ENCODE measurements around the gene VPS8. TPM values are rescaled to one million over a fixed set of nuclear protein-coding genes. Genes with fewer than 3 reads are reported as not detected.

Gene VPS8
- total and polyA plus RNA-seq, 2 of the 8 experiments (the other 6 are each of a cell fraction or from before 2014, with no cell fraction given), result 13.0 to 41.0 TPM

DNA sequence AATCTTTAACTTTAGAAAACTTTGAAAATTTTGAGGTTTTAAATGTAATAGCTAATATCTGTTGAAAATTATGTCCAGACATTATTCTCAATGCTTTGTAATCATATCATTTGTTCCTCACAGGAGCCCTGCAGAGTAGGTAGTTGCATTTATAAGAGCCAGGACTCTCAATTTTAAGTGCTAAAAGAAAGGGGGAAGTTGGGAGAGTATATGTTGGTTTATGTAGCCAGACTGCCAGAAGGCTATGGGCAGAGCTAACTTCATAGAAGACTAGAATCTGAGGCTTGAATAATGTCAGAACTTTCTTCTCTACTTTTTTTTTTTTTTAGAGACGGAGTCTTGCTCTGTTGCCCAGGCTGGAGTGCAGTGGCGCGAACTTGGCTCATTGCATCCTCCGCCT, 9.1 kb downstream of the VPS8 start:
- no CpG with 5 or more reads among the region's 4 CpGs for WGBS, 2 experiments (ENCODE audit: extremely low coverage in 1 of 2, insufficient coverage in 1 of 2, insufficient read length in 1 of 2, insufficient replicate concordance in 2 of 2, low coverage in 1 of 2, low lambda C conversion rate in 2 of 2, missing lambda C conversion rate in 1 of 2)
- Histone ChIP-seq H4K20me1 (replicated peaks in 1 of 2; ENCODE audit: control insufficient read depth in 1 of 2, insufficient read depth in 2 of 2, low read length in 2 of 2) (no peaks in the 10 kb centered on the region), H3K18ac (ENCODE audit: extremely low read depth, low read length) (no peak overlapping the region), H2BK15ac (ENCODE audit: low read length) (no peak overlapping the region), H3K27me3 (replicated peaks in 1 of 4; ENCODE audit: control insufficient read depth in 3 of 4, extremely low read depth in 1 of 4, insufficient read depth in 3 of 4, low read length in 3 of 4) (no peaks in the 10 kb centered on the region), H3K9me3 (ENCODE audit: insufficient read depth in 2 of 2, low read depth in 1 of 2, low read length in 1 of 2) (no peaks in the 10 kb centered on the region), H3K79me2 (ENCODE audit: control insufficient read depth in 1 of 2, insufficient read depth in 2 of 2, low read length in 2 of 2) (no peaks in the 10 kb centered on the region), H3K27ac (ENCODE audit: low read depth, low read length) (no peak overlapping the region), H3K9ac (replicated peaks in 1 of 4; ENCODE audit: extremely low read depth in 1 of 4, low read depth in 3 of 4, low read length in 3 of 4) (no peak overlapping the region), H2AK5ac (ENCODE audit: low read depth, low read length) (no peak overlapping the region), H4K91ac (replicated peaks; ENCODE audit: insufficient read length, low read length) (no peak overlapping the region), H3K56ac (replicated peaks; ENCODE audit: insufficient read length, low read depth, low read length) (no peak overlapping the region), H2AFZ (ENCODE audit: low read length) (no peak overlapping the region), H2BK5ac (ENCODE audit: low read depth, low read length) (no peak overlapping the region), H3K36me3 (ENCODE audit: control insufficient read depth in 2 of 4, insufficient read depth in 4 of 4, low read length in 3 of 4) (no peaks in the 10 kb centered on the region), H3K4me2 (ENCODE audit: insufficient read depth in 1 of 2, low read depth in 2 of 2, low read length in 2 of 2) (no peak overlapping the region), H2BK20ac (ENCODE audit: low read length) (no peak overlapping the region), H3K14ac (ENCODE audit: insufficient read length) (no peak overlapping the region), H2BK12ac (ENCODE audit: low read depth, low read length) (no peak overlapping the region), H3K4me3 (ENCODE audit: extremely low read depth in 1 of 4, insufficient read depth in 2 of 4, low read depth in 3 of 4, low read length in 4 of 4) (no peak overlapping the region), H4K8ac (ENCODE audit: extremely low read depth, insufficient read depth, low read length) (no peak overlapping the region), H3K23me2 (ENCODE audit: low read depth, low read length) (no peaks in the 10 kb centered on the region), H2BK120ac (replicated peaks; ENCODE audit: low read depth, low read length) (no peak overlapping the region), H3K4me1 (replicated peaks in 1 of 4; ENCODE audit: control insufficient read depth in 3 of 4, insufficient read depth in 4 of 4, low read length in 3 of 4) (no peaks in the 10 kb centered on the region), H4K5ac (ENCODE audit: insufficient read length, low read depth, low read length) (no peak overlapping the region), H3K79me1 (ENCODE audit: low read depth, low read length) (no peaks in the 10 kb centered on the region), H3K23ac (ENCODE audit: insufficient read length) (no peak overlapping the region), H3K4ac (replicated peaks; ENCODE audit: insufficient read length, low read depth, low read length) (no peak overlapping the region)
- DNase-seq (ENCODE audit: low read depth in 1 of 2, low spot score in 2 of 2) (no peak), FAIRE-seq (no peak)
- CTCF ChIA-PET (ENCODE audit: partially characterized antibody), result interaction anchor here (0.9 to 1.7 kb wide), 4 partner anchors 10 to 403 kb away, joined by 3 to 4 read pairs (median 4); partner anchors contain the start of gene EPHB3
- POLR2A ChIA-PET (ENCODE audit: partially characterized antibody), result interaction anchor here (0.6 to 1.5 kb wide), 2 partner anchors 10 to 193 kb away, joined by 3 read pairs; no protein-coding TSS in a partner anchor
- TF ChIP-seq, protein P1, sequence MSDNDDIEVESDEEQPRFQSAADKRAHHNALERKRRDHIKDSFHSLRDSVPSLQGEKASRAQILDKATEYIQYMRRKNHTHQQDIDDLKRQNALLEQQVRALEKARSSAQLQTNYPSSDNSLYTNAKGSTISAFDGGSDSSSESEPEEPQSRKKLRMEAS (IDR thresholded peaks at IDR 0.05), result no peak
- TF ChIP-seq RFX5 (IDR thresholded peaks at IDR 0.05; ENCODE audit: borderline replicate concordance, low read depth, low read length) (no peak), RAD21 (IDR thresholded peaks at IDR 0.05 in 1 of 2, conservative IDR thresholded peaks at IDR 0.05 in 1 of 2; ENCODE audit: low read depth in 2 of 2, low read length in 2 of 2) (no peak), BCL11A (IDR thresholded peaks at IDR 0.05; ENCODE audit: low read depth in 2 of 2, low read length in 2 of 2) (no peak), JUND (IDR thresholded peaks at IDR 0.05; ENCODE audit: low read length) (no peak), SRF (IDR thresholded peaks at IDR 0.05; ENCODE audit: low read depth, low read length) (no peak), YY1 (IDR thresholded peaks at IDR 0.05; ENCODE audit: low read depth, low read length) (no peak), EZH2 (IDR thresholded peaks at IDR 0.05; ENCODE audit: low read depth, low read length, severe bottlenecking) (no peak), SP2 (IDR thresholded peaks at IDR 0.05; ENCODE audit: low read length) (no peak), MAFK (IDR thresholded peaks at IDR 0.05; ENCODE audit: low read depth, low read length) (no peak), KDM1A (IDR thresholded peaks at IDR 0.05; ENCODE audit: borderline replicate concordance, low read length) (no peak), RBBP5 (IDR thresholded peaks at IDR 0.05; ENCODE audit: borderline replicate concordance, low read depth, low read length) (no peak)
- TF ChIP-seq, protein P2, sequence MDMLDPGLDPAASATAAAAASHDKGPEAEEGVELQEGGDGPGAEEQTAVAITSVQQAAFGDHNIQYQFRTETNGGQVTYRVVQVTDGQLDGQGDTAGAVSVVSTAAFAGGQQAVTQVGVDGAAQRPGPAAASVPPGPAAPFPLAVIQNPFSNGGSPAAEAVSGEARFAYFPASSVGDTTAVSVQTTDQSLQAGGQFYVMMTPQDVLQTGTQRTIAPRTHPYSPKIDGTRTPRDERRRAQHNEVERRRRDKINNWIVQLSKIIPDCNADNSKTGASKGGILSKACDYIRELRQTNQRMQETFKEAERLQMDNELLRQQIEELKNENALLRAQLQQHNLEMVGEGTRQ (IDR thresholded peaks at IDR 0.05; ENCODE audit: low read length), result no peak
